ENCODE data around the gene ZBED2. TPM values are rescaled to one million over a fixed set of nuclear protein-coding genes. Genes with fewer than 3 reads are reported as not detected.

Gene ZBED2
- total and polyA plus RNA-seq, 2 of the 8 experiments (the other 6 are each of a cell fraction or from before 2014, with no cell fraction given), result not detected

DNA sequence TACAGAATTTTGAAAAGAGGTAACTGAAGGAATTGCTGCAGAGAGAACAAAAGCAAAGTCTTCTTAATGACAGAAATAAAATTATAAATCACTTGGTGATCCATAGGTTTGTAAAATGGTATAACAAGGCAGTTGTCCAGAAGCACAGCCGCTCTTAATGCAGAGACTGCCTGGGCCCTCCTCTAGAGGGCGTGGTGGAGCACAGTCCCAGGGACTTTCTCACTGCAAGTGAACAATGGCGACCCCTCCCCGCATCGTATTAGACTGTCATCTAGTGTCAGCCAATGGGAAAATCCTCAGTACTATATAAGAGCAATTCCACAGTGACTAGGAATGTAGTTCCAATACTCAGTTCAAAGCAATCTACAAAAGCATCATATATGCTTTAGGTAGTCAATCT lies 26.4 kb upstream of the ZBED2 start (continued):
- TF ChIP-seq, protein P1, sequence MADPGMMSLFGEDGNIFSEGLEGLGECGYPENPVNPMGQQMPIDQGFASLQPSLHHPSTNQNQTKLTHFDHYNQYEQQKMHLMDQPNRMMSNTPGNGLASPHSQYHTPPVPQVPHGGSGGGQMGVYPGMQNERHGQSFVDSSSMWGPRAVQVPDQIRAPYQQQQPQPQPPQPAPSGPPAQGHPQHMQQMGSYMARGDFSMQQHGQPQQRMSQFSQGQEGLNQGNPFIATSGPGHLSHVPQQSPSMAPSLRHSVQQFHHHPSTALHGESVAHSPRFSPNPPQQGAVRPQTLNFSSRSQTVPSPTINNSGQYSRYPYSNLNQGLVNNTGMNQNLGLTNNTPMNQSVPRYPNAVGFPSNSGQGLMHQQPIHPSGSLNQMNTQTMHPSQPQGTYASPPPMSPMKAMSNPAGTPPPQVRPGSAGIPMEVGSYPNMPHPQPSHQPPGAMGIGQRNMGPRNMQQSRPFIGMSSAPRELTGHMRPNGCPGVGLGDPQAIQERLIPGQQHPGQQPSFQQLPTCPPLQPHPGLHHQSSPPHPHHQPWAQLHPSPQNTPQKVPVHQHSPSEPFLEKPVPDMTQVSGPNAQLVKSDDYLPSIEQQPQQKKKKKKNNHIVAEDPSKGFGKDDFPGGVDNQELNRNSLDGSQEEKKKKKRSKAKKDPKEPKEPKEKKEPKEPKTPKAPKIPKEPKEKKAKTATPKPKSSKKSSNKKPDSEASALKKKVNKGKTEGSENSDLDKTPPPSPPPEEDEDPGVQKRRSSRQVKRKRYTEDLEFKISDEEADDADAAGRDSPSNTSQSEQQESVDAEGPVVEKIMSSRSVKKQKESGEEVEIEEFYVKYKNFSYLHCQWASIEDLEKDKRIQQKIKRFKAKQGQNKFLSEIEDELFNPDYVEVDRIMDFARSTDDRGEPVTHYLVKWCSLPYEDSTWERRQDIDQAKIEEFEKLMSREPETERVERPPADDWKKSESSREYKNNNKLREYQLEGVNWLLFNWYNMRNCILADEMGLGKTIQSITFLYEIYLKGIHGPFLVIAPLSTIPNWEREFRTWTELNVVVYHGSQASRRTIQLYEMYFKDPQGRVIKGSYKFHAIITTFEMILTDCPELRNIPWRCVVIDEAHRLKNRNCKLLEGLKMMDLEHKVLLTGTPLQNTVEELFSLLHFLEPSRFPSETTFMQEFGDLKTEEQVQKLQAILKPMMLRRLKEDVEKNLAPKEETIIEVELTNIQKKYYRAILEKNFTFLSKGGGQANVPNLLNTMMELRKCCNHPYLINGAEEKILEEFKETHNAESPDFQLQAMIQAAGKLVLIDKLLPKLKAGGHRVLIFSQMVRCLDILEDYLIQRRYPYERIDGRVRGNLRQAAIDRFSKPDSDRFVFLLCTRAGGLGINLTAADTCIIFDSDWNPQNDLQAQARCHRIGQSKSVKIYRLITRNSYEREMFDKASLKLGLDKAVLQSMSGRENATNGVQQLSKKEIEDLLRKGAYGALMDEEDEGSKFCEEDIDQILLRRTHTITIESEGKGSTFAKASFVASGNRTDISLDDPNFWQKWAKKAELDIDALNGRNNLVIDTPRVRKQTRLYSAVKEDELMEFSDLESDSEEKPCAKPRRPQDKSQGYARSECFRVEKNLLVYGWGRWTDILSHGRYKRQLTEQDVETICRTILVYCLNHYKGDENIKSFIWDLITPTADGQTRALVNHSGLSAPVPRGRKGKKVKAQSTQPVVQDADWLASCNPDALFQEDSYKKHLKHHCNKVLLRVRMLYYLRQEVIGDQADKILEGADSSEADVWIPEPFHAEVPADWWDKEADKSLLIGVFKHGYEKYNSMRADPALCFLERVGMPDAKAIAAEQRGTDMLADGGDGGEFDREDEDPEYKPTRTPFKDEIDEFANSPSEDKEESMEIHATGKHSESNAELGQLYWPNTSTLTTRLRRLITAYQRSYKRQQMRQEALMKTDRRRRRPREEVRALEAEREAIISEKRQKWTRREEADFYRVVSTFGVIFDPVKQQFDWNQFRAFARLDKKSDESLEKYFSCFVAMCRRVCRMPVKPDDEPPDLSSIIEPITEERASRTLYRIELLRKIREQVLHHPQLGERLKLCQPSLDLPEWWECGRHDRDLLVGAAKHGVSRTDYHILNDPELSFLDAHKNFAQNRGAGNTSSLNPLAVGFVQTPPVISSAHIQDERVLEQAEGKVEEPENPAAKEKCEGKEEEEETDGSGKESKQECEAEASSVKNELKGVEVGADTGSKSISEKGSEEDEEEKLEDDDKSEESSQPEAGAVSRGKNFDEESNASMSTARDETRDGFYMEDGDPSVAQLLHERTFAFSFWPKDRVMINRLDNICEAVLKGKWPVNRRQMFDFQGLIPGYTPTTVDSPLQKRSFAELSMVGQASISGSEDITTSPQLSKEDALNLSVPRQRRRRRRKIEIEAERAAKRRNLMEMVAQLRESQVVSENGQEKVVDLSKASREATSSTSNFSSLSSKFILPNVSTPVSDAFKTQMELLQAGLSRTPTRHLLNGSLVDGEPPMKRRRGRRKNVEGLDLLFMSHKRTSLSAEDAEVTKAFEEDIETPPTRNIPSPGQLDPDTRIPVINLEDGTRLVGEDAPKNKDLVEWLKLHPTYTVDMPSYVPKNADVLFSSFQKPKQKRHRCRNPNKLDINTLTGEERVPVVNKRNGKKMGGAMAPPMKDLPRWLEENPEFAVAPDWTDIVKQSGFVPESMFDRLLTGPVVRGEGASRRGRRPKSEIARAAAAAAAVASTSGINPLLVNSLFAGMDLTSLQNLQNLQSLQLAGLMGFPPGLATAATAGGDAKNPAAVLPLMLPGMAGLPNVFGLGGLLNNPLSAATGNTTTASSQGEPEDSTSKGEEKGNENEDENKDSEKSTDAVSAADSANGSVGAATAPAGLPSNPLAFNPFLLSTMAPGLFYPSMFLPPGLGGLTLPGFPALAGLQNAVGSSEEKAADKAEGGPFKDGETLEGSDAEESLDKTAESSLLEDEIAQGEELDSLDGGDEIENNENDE (IDR thresholded peaks at IDR 0.05; ENCODE audit: insufficient replicate concordance, low read length), result no peak
- TF ChIP-seq RAD21 (IDR thresholded peaks at IDR 0.05 in 1 of 2, conservative IDR thresholded peaks at IDR 0.05 in 1 of 2; ENCODE audit: low read depth in 2 of 2, low read length in 2 of 2) (peak; percentile 70 to 74), TEAD4 (IDR thresholded peaks at IDR 0.05; ENCODE audit: low read depth, low read length) (no peak), NRF1 (IDR thresholded peaks at IDR 0.05; ENCODE audit: low read depth, low read length) (0 out of 2 replicates have a peak, but pooled peaks have one; percentile 6), NANOG (IDR thresholded peaks at IDR 0.05; ENCODE audit: insufficient read depth, low read depth, low read length, poor library complexity, severe bottlenecking) (no peak), KDM1A (IDR thresholded peaks at IDR 0.05; ENCODE audit: borderline replicate concordance, low read length) (no peak), CBX8 (IDR thresholded peaks at IDR 0.05; ENCODE audit: borderline replicate concordance, low read depth, low read length) (no peak), JUN (IDR thresholded peaks at IDR 0.05; ENCODE audit: low read depth, low read length) (0 out of 2 replicates have a peak, but pooled peaks have one; percentile 13)

Data from H1 (cell line).